Measurements from ENCODE around the gene IFFO2. TPM values are rescaled to one million over a fixed set of nuclear protein-coding genes. Genes with fewer than 3 reads are reported as not detected.

The IFFO2 gene
- total and polyA plus RNA-seq, 2 donors (not counting 3 experiments of a cell fraction or from before 2014, with no cell fraction given) = 31.1 to 31.3 TPM

- CTCF ChIA-PET = interaction anchor here (0.7 to 7.2 kb wide), 6 partner anchors 10 to 277 kb away, joined by 3 to 127 read pairs (median 6); no protein-coding TSS in a partner anchor
- no peak for DNase-seq (ENCODE audit: low read depth, low spot score)
- intact Hi-C loops (cut with micrococcal nuclease) (loop anchor here (10.0 kb wide), 1 partner anchor 1209 kb away; no protein-coding TSS in a partner anchor), dilution Hi-C loops (cut with MboI; ENCODE audit: extremely low pct_ligation_motif_present, low sequenced_read_pairs) (no loop called here)
- Histone ChIP-seq H3K9ac (replicated peaks; ENCODE audit: extremely low read depth, insufficient read depth, low read length) (no peak overlapping the region), H3K27ac (ENCODE audit: insufficient read depth, low read depth, low read length) (no peak overlapping the region), H3K9me1 (replicated peaks; ENCODE audit: control insufficient read depth, extremely low read depth, insufficient read depth, low read length) (no peaks in the 10 kb centered on the region), H4K20me1 (replicated peaks; ENCODE audit: control insufficient read depth, extremely low read depth, insufficient read depth, low read length) (no peaks in the 10 kb centered on the region), H3K4me1 (ENCODE audit: control insufficient read depth, extremely low read depth, insufficient read depth, low read length) (no peaks in the 10 kb centered on the region), H3K4me2 (ENCODE audit: insufficient read depth, low read length) (no peak overlapping the region), H3K36me3 (ENCODE audit: control insufficient read depth in 2 of 2, extremely low read depth in 1 of 2, insufficient read depth in 2 of 2, low read length in 2 of 2) (peaks cover 0 to 4% of the 10 kb centered on the region in 2 experiments), H3K9me3 (replicated peaks; ENCODE audit: control insufficient read depth, insufficient read depth, low read length) (no peaks in the 10 kb centered on the region), H3K27me3 (ENCODE audit: control insufficient read depth in 2 of 2, insufficient read depth in 2 of 2, low read length in 2 of 2) (no peaks in the 10 kb centered on the region), H3K4me3 (replicated peaks in 1 of 3; ENCODE audit: insufficient read depth in 1 of 3, low read depth in 1 of 3, low read length in 3 of 3) (no peak overlapping the region), H2AFZ (ENCODE audit: low read depth, low read length) (no peak overlapping the region), H3K79me2 (ENCODE audit: control insufficient read depth, insufficient read depth, low read length) (no peaks in the 10 kb centered on the region)
- FAIRE-seq = no peak
- TF ChIP-seq POLR2AphosphoS5 (IDR thresholded peaks at IDR 0.05; ENCODE audit: insufficient read depth, low read depth, low read length) (no peak), MAX (IDR thresholded peaks at IDR 0.05; ENCODE audit: insufficient read depth, insufficient read length) (no peak), JUN (IDR thresholded peaks at IDR 0.05; ENCODE audit: borderline replicate concordance, insufficient read depth, insufficient read length, low read depth) (no peak), CTCF (IDR thresholded peaks at IDR 0.05; ENCODE audit: extremely low read depth in 1 of 2, insufficient read depth in 1 of 2, low read depth in 1 of 2, low read length in 2 of 2) (no peak), POLR2A (IDR thresholded peaks at IDR 0.05; ENCODE audit: low read depth, low read length) (no peak), MYC (IDR thresholded peaks at IDR 0.05; ENCODE audit: low read depth, low read length) (no peak), GATA2 (IDR thresholded peaks at IDR 0.05; ENCODE audit: insufficient read depth, insufficient read length, low read depth, low read length) (no peak), EZH2 (IDR thresholded peaks at IDR 0.05; ENCODE audit: borderline replicate concordance, low read depth, low read length, severe bottlenecking) (no peak), FOS (IDR thresholded peaks at IDR 0.05; ENCODE audit: borderline replicate concordance, insufficient read depth, low read length) (no peak)
- POLR2A ChIA-PET = no interaction called here
- BruUV-seq (replicated peaks) = no TSS peak
Measured at GRCh38 chr1:18874036-18874435, 82.4 kb downstream of the IFFO2 start.
